Measurements from ENCODE around the gene RGPD6. TPM values are rescaled to one million over a fixed set of nuclear protein-coding genes. Genes with fewer than 3 reads are reported as not detected.
"Not testable (repeated sequence)": the region's sequence is repeated elsewhere in the genome, so short reads cannot be mapped to it uniquely, and the experiment has no call there.

The RGPD6 gene
- total RNA-seq, 1 donor from 2014 or later, result 20.3 TPM

DNA sequence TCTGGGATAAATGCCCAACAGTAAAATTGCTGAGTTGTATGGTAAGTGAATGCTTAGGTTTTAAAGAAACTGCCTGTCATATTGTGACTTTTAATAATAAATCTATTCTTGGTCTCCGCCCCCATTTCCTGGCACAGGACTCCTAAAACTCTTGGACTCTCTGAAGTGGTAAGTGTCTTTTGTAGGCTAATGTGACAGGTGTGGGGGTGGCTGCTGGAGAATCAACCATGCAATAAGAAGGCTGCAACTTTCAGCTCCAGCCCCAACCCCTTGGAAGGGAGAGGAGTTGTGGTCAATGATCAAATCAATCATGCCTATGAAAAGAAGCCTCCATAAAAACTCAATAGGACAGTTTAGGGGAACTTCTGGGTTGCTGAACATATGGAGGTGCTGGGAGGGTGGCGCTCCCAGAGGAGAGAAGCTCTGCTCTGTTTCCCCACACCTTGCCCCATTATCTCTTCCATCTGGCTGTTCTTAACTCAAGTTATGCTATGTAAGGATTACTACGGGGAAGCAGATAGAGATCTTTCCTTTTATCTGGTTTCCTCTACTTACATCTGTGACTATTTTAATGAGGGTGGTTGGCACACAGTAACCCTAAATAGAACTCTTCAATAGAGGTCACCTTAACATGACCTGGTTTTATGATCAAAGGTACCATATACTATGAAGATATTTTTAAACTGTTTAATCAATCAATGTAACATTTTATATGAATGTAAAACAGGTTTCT is 101.2 kb downstream of the RGPD6 start:
- H3K9ac ChIP-seq (ENCODE audit: low read length); H3K4me1 ChIP-seq (ENCODE audit: insufficient read depth, low read length); H3K4me2 ChIP-seq (ENCODE audit: low read length); H2AFZ ChIP-seq (ENCODE audit: low read depth, low read length); FAIRE-seq; H3K27ac ChIP-seq (ENCODE audit: low read depth, low read length); H3K36me3 ChIP-seq (ENCODE audit: insufficient read depth, low read length); H4K20me1 ChIP-seq (ENCODE audit: insufficient read depth, low read length); H3K36me3 Mint-ChIP-seq (ENCODE audit: low read depth, unreplicated experiment); H3K4me3 ChIP-seq (ENCODE audit: insufficient read depth, low read depth, low read length); H3K27me3 Mint-ChIP-seq (ENCODE audit: low read depth, unreplicated experiment); H3K27ac Mint-ChIP-seq (ENCODE audit: unreplicated experiment); H3K9me3 ChIP-seq (ENCODE audit: insufficient read depth, low read depth, low read length); H3K4me3 Mint-ChIP-seq (ENCODE audit: unreplicated experiment); DNase-seq (ENCODE audit: low read depth); H3K9me3 Mint-ChIP-seq (ENCODE audit: unreplicated experiment); H3K79me2 ChIP-seq (ENCODE audit: insufficient read depth, low read length); H3K27me3 ChIP-seq (ENCODE audit: insufficient read depth, low read length); H3K4me1 Mint-ChIP-seq (ENCODE audit: low read depth, unreplicated experiment): not testable (repeated sequence)

DNA sequence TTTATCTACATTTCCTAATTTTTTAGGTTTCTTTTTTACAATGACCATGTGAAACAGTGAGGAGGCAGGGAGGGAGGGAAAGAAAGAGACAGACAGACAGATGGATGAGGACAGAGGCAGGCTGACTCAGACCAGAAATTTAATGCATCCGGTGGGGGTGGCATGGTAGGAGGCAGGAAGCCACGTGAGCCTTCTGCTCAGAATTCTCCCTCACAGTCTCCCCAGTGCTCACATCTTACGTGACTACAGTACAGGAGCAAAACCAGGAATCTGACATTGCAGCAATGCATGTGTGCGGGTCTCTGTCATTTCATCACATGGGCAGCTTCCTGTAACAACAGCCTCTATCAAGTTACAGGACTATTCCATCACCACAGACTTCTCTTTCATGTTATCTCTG is 102.1 kb downstream of the RGPD6 start:
- not testable (repeated sequence) for H3K27ac ChIP-seq (ENCODE audit: low read depth, low read length); H2AFZ ChIP-seq (ENCODE audit: low read depth, low read length); DNase-seq (ENCODE audit: low read depth); H3K27ac Mint-ChIP-seq (ENCODE audit: unreplicated experiment); H3K27me3 ChIP-seq (ENCODE audit: insufficient read depth, low read length); H3K9me3 Mint-ChIP-seq (ENCODE audit: unreplicated experiment); H3K36me3 ChIP-seq (ENCODE audit: insufficient read depth, low read length); H3K9ac ChIP-seq (ENCODE audit: low read length); H3K27me3 Mint-ChIP-seq (ENCODE audit: low read depth, unreplicated experiment); H3K4me3 Mint-ChIP-seq (ENCODE audit: unreplicated experiment); H3K4me3 ChIP-seq (ENCODE audit: insufficient read depth, low read depth, low read length); H3K4me1 ChIP-seq (ENCODE audit: insufficient read depth, low read length); H3K36me3 Mint-ChIP-seq (ENCODE audit: low read depth, unreplicated experiment); FAIRE-seq; H3K4me2 ChIP-seq (ENCODE audit: low read length); H4K20me1 ChIP-seq (ENCODE audit: insufficient read depth, low read length); H3K4me1 Mint-ChIP-seq (ENCODE audit: low read depth, unreplicated experiment); H3K79me2 ChIP-seq (ENCODE audit: insufficient read depth, low read length); H3K9me3 ChIP-seq (ENCODE audit: insufficient read depth, low read depth, low read length)

- H3K27ac ChIP-seq (ENCODE audit: low read depth, low read length); H3K79me2 ChIP-seq (ENCODE audit: insufficient read depth, low read length); H3K9ac ChIP-seq (ENCODE audit: low read length); H2AFZ ChIP-seq (ENCODE audit: low read depth, low read length); H3K27ac Mint-ChIP-seq (ENCODE audit: unreplicated experiment); H3K4me3 Mint-ChIP-seq (ENCODE audit: unreplicated experiment); H3K4me1 Mint-ChIP-seq (ENCODE audit: low read depth, unreplicated experiment); H3K9me3 ChIP-seq (ENCODE audit: insufficient read depth, low read depth, low read length); H3K36me3 Mint-ChIP-seq (ENCODE audit: low read depth, unreplicated experiment); H3K4me1 ChIP-seq (ENCODE audit: insufficient read depth, low read length); H3K27me3 Mint-ChIP-seq (ENCODE audit: low read depth, unreplicated experiment); H3K9me3 Mint-ChIP-seq (ENCODE audit: unreplicated experiment); H3K36me3 ChIP-seq (ENCODE audit: insufficient read depth, low read length); DNase-seq (ENCODE audit: low read depth); H4K20me1 ChIP-seq (ENCODE audit: insufficient read depth, low read length); FAIRE-seq; H3K4me3 ChIP-seq (ENCODE audit: insufficient read depth, low read depth, low read length); H3K27me3 ChIP-seq (ENCODE audit: insufficient read depth, low read length); H3K4me2 ChIP-seq (ENCODE audit: low read length): not testable (repeated sequence)
Observed at GRCh38 chr2:110473059-110473358, 104.0 kb downstream of the RGPD6 start.

- not testable (repeated sequence) for H2AFZ ChIP-seq (ENCODE audit: low read depth, low read length); H4K20me1 ChIP-seq (ENCODE audit: insufficient read depth, low read length); H3K9ac ChIP-seq (ENCODE audit: low read length); H3K9me3 Mint-ChIP-seq (ENCODE audit: unreplicated experiment); H3K4me1 Mint-ChIP-seq (ENCODE audit: low read depth, unreplicated experiment); H3K4me2 ChIP-seq (ENCODE audit: low read length); H3K36me3 Mint-ChIP-seq (ENCODE audit: low read depth, unreplicated experiment); H3K4me3 Mint-ChIP-seq (ENCODE audit: unreplicated experiment); FAIRE-seq; H3K4me3 ChIP-seq (ENCODE audit: insufficient read depth, low read depth, low read length); H3K9me3 ChIP-seq (ENCODE audit: insufficient read depth, low read depth, low read length); DNase-seq (ENCODE audit: low read depth); H3K4me1 ChIP-seq (ENCODE audit: insufficient read depth, low read length); H3K27ac Mint-ChIP-seq (ENCODE audit: unreplicated experiment); H3K79me2 ChIP-seq (ENCODE audit: insufficient read depth, low read length); H3K27me3 ChIP-seq (ENCODE audit: insufficient read depth, low read length); H3K27ac ChIP-seq (ENCODE audit: low read depth, low read length); H3K36me3 ChIP-seq (ENCODE audit: insufficient read depth, low read length); H3K27me3 Mint-ChIP-seq (ENCODE audit: low read depth, unreplicated experiment)
Observed at GRCh38 chr2:110472171-110473058, 104.6 kb downstream of the RGPD6 start, which contains the start of gene LIMS4. Gene LIMS4 (minus strand): TSS chr2:110472816. CDS start chr2:110472778, 38 bp downstream.

GRCh38 chr2:110468921-110469320 is 108.1 kb downstream of the RGPD6 start:
- not testable (repeated sequence) for H3K27ac Mint-ChIP-seq (ENCODE audit: unreplicated experiment); H3K9me3 Mint-ChIP-seq (ENCODE audit: unreplicated experiment); H3K36me3 Mint-ChIP-seq (ENCODE audit: low read depth, unreplicated experiment); H3K79me2 ChIP-seq (ENCODE audit: insufficient read depth, low read length); DNase-seq (ENCODE audit: low read depth); H2AFZ ChIP-seq (ENCODE audit: low read depth, low read length); H3K4me3 ChIP-seq (ENCODE audit: insufficient read depth, low read depth, low read length); H3K9ac ChIP-seq (ENCODE audit: low read length); H3K27me3 Mint-ChIP-seq (ENCODE audit: low read depth, unreplicated experiment); H3K4me1 Mint-ChIP-seq (ENCODE audit: low read depth, unreplicated experiment); H3K4me3 Mint-ChIP-seq (ENCODE audit: unreplicated experiment); H3K36me3 ChIP-seq (ENCODE audit: insufficient read depth, low read length); H3K27ac ChIP-seq (ENCODE audit: low read depth, low read length); FAIRE-seq; H3K4me2 ChIP-seq (ENCODE audit: low read length); H4K20me1 ChIP-seq (ENCODE audit: insufficient read depth, low read length); H3K4me1 ChIP-seq (ENCODE audit: insufficient read depth, low read length); H3K9me3 ChIP-seq (ENCODE audit: insufficient read depth, low read depth, low read length); H3K27me3 ChIP-seq (ENCODE audit: insufficient read depth, low read length)

- H3K27ac Mint-ChIP-seq (ENCODE audit: unreplicated experiment); H3K4me3 ChIP-seq (ENCODE audit: insufficient read depth, low read depth, low read length); H3K27ac ChIP-seq (ENCODE audit: low read depth, low read length); H3K9me3 Mint-ChIP-seq (ENCODE audit: unreplicated experiment); H3K79me2 ChIP-seq (ENCODE audit: insufficient read depth, low read length); H3K4me1 Mint-ChIP-seq (ENCODE audit: low read depth, unreplicated experiment); H3K4me3 Mint-ChIP-seq (ENCODE audit: unreplicated experiment); H3K4me2 ChIP-seq (ENCODE audit: low read length); H3K9me3 ChIP-seq (ENCODE audit: insufficient read depth, low read depth, low read length); H3K36me3 ChIP-seq (ENCODE audit: insufficient read depth, low read length); FAIRE-seq; H3K27me3 ChIP-seq (ENCODE audit: insufficient read depth, low read length); H3K27me3 Mint-ChIP-seq (ENCODE audit: low read depth, unreplicated experiment); H3K4me1 ChIP-seq (ENCODE audit: insufficient read depth, low read length); H3K36me3 Mint-ChIP-seq (ENCODE audit: low read depth, unreplicated experiment); H2AFZ ChIP-seq (ENCODE audit: low read depth, low read length); H4K20me1 ChIP-seq (ENCODE audit: insufficient read depth, low read length); H3K9ac ChIP-seq (ENCODE audit: low read length); DNase-seq (ENCODE audit: low read depth): not testable (repeated sequence)
Observed at GRCh38 chr2:110465312-110465711, 111.7 kb downstream of the RGPD6 start.
